NCI-H2227 (cell line): ENCODE measurements around the gene NLRP6.
A peak's percentile ranks its signal among the peaks of the same experiment; 100 is the strongest.
"Not testable (repeated sequence)": the region's sequence is repeated elsewhere in the genome, so short reads cannot be mapped to it uniquely, and the experiment has no call there.

ENCODE experiments used
- DNase-seq: peaks from one replicate; lab custom pipeline; 2025; ENCODE audit not compliant: unreplicated experiment; lab: John Stamatoyannopoulos, UW

The NLRP6 gene

GRCh38 chr11:281486-282161 is 3.4 kb downstream of the NLRP6 start:
- no peak for DNase-seq

GRCh38 chr11:282171-282570 is 4.0 kb downstream of the NLRP6 start:
- no peak for DNase-seq

- no peak for DNase-seq
Observed at GRCh38 chr11:282630-283360, 4.6 kb downstream of the NLRP6 start.

- no peak for DNase-seq
Observed at GRCh38 chr11:283405-284104, 5.3 kb downstream of the NLRP6 start.

GRCh38 chr11:284105-285020 is 6.2 kb downstream of the NLRP6 start:
- no peak for DNase-seq

GRCh38 chr11:285021-285893 is 7.0 kb downstream of the NLRP6 start:
- DNase-seq, result no peak

- no peak for DNase-seq
Observed at GRCh38 chr11:285894-286220, 7.7 kb downstream of the NLRP6 start.

- not testable (repeated sequence) for DNase-seq
Observed at GRCh38 chr11:286977-287820, 9.0 kb downstream of the NLRP6 start.

- DNase-seq, result no peak
Observed at GRCh38 chr11:287821-288477, 9.7 kb downstream of the NLRP6 start.

- DNase-seq, result peak; percentile 71
Observed at GRCh38 chr11:288478-289397, 10.5 kb downstream of the NLRP6 start, which contains the start of gene PGGHG. Gene PGGHG (plus strand): TSS chr11:289126. CDS start chr11:289817, 691 bp downstream.

GRCh38 chr11:289398-289711 is 11.1 kb downstream of the NLRP6 start:
- no peak for DNase-seq

GRCh38 chr11:289712-290620 is 11.8 kb downstream of the NLRP6 start:
- no peak for DNase-seq

GRCh38 chr11:290621-291231 is 12.5 kb downstream of the NLRP6 start:
- DNase-seq, result no peak

GRCh38 chr11:291281-292210 is 13.3 kb downstream of the NLRP6 start:
- no peak for DNase-seq
